Breast epithelium (tissue), 3 donors: Measurements from ENCODE around the gene KCNH1.

Source experiments
- POLR2A ChIP-seq: fragments of 450-650 bp; IDR thresholded peaks from one replicate; pipeline ENCODE4 v1.6.1; 2016; ENCODE audit warnings: antibody characterized with exemption, mild to moderate bottlenecking, moderate library complexity
- POLR2AphosphoS5 ChIP-seq, 3 donors: sonication (generic); formaldehyde crosslinking; IDR thresholded peaks; one replicate each; pipeline ENCODE4 v1.6.1; 2017; ENCODE audit warnings: antibody characterized with exemption in 3 of 3

DNA sequence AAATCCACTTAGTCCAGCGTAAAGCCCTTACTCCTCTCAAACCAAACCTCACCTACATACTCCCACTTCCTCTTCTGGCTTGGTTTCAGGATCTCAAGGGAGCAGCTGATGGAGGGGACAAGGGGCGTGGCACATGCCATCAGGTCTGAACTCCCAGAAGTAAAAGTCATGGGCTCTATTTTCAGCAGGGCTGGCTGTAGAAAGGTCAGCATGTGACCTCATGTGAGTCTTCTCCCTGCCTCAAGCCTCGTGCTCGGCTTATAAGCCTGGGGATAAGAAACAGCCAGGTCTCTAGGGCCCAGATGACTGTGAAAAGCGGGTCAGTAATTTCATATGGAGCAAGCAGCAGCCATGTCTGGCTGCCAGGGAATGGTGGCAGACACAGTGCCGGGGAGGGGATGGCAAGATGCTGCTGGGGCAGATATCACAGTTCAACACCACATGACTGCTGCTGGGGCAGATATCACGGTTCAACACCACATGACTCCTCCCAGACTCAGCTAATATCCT lies 227.9 kb downstream of the KCNH1 start:
- TF ChIP-seq POLR2AphosphoS5 (IDR thresholded peaks at IDR 0.05) (no peak), POLR2A (no peak)
